Measurements from ENCODE around the gene GRAMD1A. TPM values are rescaled to one million over a fixed set of nuclear protein-coding genes. Genes with fewer than 3 reads are reported as not detected.

Gene GRAMD1A
- total and polyA plus RNA-seq, 9 of the 15 experiments (the other 6 are each of a cell fraction or from before 2014, with no cell fraction given) = 1.4 to 63.8 (median 38.5) TPM

DNA sequence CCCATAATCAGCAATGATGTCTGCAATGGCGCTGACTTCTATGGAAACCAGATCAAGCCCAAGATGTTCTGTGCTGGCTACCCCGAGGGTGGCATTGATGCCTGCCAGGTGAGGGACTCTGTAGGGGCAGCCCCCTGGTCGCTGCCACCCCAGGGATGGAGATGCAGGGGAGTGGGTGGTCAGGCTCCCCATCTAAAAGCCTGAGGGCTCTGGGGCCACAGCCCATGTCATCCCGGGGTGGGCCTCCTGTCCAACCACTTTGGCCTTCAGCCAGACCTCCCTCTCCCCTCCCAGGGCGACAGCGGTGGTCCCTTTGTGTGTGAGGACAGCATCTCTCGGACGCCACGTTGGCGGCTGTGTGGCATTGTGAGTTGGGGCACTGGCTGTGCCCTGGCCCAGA is 65.5 kb downstream of the GRAMD1A start:
- ATAC-seq (no peak), DNase-seq (ENCODE audit: extremely low read depth in 1 of 4, low spot score in 3 of 4) (no peak), FAIRE-seq (no peak)
- no peak overlapping the region for H3K4me3 ChIP-seq
- no peaks in the 10 kb centered on the region for H3K9me1 ChIP-seq (ENCODE audit: control insufficient read depth, insufficient read depth, low read length)
- ChIA-PET CTCF (ENCODE audit: low intra/inter-chr PET ratio) (no interaction called here), POLR2A (interaction anchor here (0.6 kb wide), 1 partner anchor 96 kb away, joined by 4 read pairs; no protein-coding TSS in a partner anchor)
- H3K36me3 ChIP-seq (ENCODE audit: control insufficient read depth, insufficient read depth, low read length) = no peaks in the 10 kb centered on the region
- H3K4me2 ChIP-seq (ENCODE audit: insufficient read depth, low read length) = no peak overlapping the region
- peaks cover 0 to 2% of the 10 kb centered on the region in 2 experiments; a peak in 2 of 5 replicates for H3K27me3 ChIP-seq (ENCODE audit: control insufficient read depth in 2 of 2, insufficient read depth in 2 of 2, low read length in 2 of 2)
- peaks cover 5 to 10% of the 10 kb centered on the region in 2 experiments; a peak in 3 of 5 replicates for H3K4me1 ChIP-seq (replicated peaks in 1 of 2; ENCODE audit: control insufficient read depth in 2 of 2, insufficient read depth in 2 of 2, low read length in 2 of 2)
- in situ Hi-C loops (cut with MboI) = loop anchor here (5.0 kb wide), 1 partner anchor 62 kb away; no protein-coding TSS in a partner anchor
- peaks cover 5% of the 10 kb centered on the region; the same call in 1 of the 2 replicates for H3K9me3 ChIP-seq (replicated peaks; ENCODE audit: control insufficient read depth, insufficient read depth, low read depth, low read length)
- intact Hi-C loops (cut with micrococcal nuclease) = no loop called here
- 44% methylated on average over 5 of the region's 10 CpGs for WGBS (ENCODE audit: insufficient coverage, low coverage, missing lambda C conversion rate)
- no peak overlapping the region for H3K27ac ChIP-seq (ENCODE audit: extremely low read depth, low read depth, low read length)
- no peaks in the 10 kb centered on the region for H3K79me2 ChIP-seq (ENCODE audit: control insufficient read depth, insufficient read depth, low read length)
- H2AFZ ChIP-seq (ENCODE audit: low read depth, low read length) = no peak overlapping the region
- H4K20me1 ChIP-seq (replicated peaks; ENCODE audit: control insufficient read depth, insufficient read depth, low read length) = no peaks in the 10 kb centered on the region
- H3K9ac ChIP-seq (ENCODE audit: insufficient read depth in 1 of 2, low read depth in 2 of 2, low read length in 2 of 2) = no peak overlapping the region
- no TSS peak for BruUV-seq (replicated peaks)
- TF ChIP-seq ZNF644 (tag; IDR thresholded peaks at IDR 0.05; ENCODE audit: low read depth) (no peak), NFRKB (IDR thresholded peaks at IDR 0.05; ENCODE audit: low read depth) (no peak), PCBP2 (IDR thresholded peaks at IDR 0.05; ENCODE audit: low read depth, low read length, poor library complexity, severe bottlenecking) (no peak), GATAD2A (IDR thresholded peaks at IDR 0.05) (no peak), EP400 (IDR thresholded peaks at IDR 0.05) (no peak)
- TF ChIP-seq, protein P1, sequence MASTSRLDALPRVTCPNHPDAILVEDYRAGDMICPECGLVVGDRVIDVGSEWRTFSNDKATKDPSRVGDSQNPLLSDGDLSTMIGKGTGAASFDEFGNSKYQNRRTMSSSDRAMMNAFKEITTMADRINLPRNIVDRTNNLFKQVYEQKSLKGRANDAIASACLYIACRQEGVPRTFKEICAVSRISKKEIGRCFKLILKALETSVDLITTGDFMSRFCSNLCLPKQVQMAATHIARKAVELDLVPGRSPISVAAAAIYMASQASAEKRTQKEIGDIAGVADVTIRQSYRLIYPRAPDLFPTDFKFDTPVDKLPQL (IDR thresholded peaks at IDR 0.05; ENCODE audit: extremely low read depth, insufficient read length) = no peak
